Measurements from ENCODE around the gene DPP10.

The DPP10 gene

DNA sequence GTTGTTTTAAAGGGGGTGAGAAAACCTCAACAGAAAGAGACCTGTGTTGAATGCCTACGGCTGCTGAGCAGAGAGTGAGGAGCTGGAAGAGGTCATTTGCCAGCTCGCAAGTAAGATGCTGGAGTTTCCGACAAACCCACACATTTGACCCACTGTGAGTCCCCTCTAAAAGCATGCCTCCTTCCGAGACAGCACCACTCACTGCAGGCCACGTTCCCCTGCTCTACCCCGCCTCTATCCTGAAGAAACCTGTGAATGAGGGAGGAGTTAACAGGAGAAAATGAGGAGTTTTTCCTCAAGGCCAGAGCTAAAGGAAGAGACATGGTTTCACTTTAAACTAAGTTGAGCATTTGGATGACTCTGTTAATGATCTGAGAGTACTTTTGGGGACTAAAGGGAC is 188.7 kb downstream of the DPP10 start:
- Histone ChIP-seq H3K4me2 (ENCODE audit: low read depth, low read length, poor library complexity, severe bottlenecking) (no peak overlapping the region), H3K9me3 (ENCODE audit: insufficient read depth, low read depth, low read length) (no peaks in the 10 kb centered on the region), H3K9ac (ENCODE audit: low read depth, low read length, poor library complexity, severe bottlenecking) (no peak overlapping the region), H3K9me2 (replicated peaks; ENCODE audit: low read depth, low read length) (no peaks in the 10 kb centered on the region), H3K4me3 (ENCODE audit: low read length, poor library complexity, severe bottlenecking) (no peak overlapping the region), H3K79me2 (ENCODE audit: insufficient read depth, low read length) (no peaks in the 10 kb centered on the region), H2AFZ (ENCODE audit: low read length) (no peak overlapping the region), H4K20me1 (ENCODE audit: insufficient read depth, low read length, poor library complexity, severe bottlenecking) (no peaks in the 10 kb centered on the region), H3K27me3 (ENCODE audit: insufficient read depth, low read length, poor library complexity, severe bottlenecking) (no peaks in the 10 kb centered on the region), H3F3A (ENCODE audit: low read depth) (no peaks in the 10 kb centered on the region), H3K36me3 (ENCODE audit: insufficient read depth, low read length) (no peaks in the 10 kb centered on the region), H3K4me1 (ENCODE audit: insufficient read depth, low read length, poor library complexity, severe bottlenecking) (no peaks in the 10 kb centered on the region)
- TF ChIP-seq EZH2phosphoT487 (IDR thresholded peaks at IDR 0.05; ENCODE audit: borderline replicate concordance): no peak
- TF ChIP-seq, protein P1, sequence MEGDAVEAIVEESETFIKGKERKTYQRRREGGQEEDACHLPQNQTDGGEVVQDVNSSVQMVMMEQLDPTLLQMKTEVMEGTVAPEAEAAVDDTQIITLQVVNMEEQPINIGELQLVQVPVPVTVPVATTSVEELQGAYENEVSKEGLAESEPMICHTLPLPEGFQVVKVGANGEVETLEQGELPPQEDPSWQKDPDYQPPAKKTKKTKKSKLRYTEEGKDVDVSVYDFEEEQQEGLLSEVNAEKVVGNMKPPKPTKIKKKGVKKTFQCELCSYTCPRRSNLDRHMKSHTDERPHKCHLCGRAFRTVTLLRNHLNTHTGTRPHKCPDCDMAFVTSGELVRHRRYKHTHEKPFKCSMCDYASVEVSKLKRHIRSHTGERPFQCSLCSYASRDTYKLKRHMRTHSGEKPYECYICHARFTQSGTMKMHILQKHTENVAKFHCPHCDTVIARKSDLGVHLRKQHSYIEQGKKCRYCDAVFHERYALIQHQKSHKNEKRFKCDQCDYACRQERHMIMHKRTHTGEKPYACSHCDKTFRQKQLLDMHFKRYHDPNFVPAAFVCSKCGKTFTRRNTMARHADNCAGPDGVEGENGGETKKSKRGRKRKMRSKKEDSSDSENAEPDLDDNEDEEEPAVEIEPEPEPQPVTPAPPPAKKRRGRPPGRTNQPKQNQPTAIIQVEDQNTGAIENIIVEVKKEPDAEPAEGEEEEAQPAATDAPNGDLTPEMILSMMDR (conservative IDR thresholded peaks at IDR 0.05; ENCODE audit: low read length): no peak

DNA sequence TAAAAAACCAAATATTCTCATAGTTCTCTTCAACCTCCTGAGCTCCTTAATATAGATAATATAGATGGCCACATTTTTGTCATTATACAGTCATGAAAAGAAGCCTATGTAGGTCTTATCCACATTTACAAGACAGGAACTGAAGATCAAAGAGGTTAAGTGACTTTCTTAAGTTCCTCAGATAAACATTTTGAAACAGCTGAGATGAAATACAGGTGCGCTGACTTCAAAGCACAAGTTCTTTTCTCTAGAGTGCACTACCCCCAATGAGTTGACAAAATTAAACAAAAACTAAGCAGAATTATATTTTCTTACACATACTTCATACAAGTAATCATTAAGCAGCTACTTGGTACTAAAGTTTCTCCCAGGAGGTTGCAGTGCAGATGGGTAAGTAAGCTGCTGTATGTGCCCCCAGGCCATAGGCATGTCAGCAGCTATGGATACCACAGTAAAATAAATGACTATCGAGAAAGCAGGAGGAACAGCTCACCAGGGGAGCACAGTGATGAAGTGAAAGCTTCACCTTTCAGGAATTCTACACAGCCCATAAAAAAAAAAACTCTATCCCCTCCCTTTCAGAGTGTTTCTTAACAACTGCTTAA is 199.8 kb downstream of the DPP10 start:
- no peak for TF ChIP-seq EZH2phosphoT487 (IDR thresholded peaks at IDR 0.05; ENCODE audit: borderline replicate concordance)
- TF ChIP-seq, protein P1 (conservative IDR thresholded peaks at IDR 0.05; ENCODE audit: low read length): no peak
- Histone ChIP-seq H3K9ac (ENCODE audit: low read depth, low read length, poor library complexity, severe bottlenecking) (no peak overlapping the region), H3K36me3 (ENCODE audit: insufficient read depth, low read length) (no peaks in the 10 kb centered on the region), H2AFZ (ENCODE audit: low read length) (no peak overlapping the region), H3K4me1 (ENCODE audit: insufficient read depth, low read length, poor library complexity, severe bottlenecking) (no peaks in the 10 kb centered on the region), H3K4me2 (ENCODE audit: low read depth, low read length, poor library complexity, severe bottlenecking) (no peak overlapping the region), H3F3A (ENCODE audit: low read depth) (no peaks in the 10 kb centered on the region), H3K27me3 (ENCODE audit: insufficient read depth, low read length, poor library complexity, severe bottlenecking) (no peaks in the 10 kb centered on the region), H3K9me2 (replicated peaks; ENCODE audit: low read depth, low read length) (no peaks in the 10 kb centered on the region), H4K20me1 (ENCODE audit: insufficient read depth, low read length, poor library complexity, severe bottlenecking) (no peaks in the 10 kb centered on the region), H3K79me2 (ENCODE audit: insufficient read depth, low read length) (no peaks in the 10 kb centered on the region), H3K4me3 (ENCODE audit: low read length, poor library complexity, severe bottlenecking) (no peak overlapping the region), H3K9me3 (ENCODE audit: insufficient read depth, low read depth, low read length) (peaks cover 3% of the 10 kb centered on the region; the same call in 1 of the 2 replicates)

DNA sequence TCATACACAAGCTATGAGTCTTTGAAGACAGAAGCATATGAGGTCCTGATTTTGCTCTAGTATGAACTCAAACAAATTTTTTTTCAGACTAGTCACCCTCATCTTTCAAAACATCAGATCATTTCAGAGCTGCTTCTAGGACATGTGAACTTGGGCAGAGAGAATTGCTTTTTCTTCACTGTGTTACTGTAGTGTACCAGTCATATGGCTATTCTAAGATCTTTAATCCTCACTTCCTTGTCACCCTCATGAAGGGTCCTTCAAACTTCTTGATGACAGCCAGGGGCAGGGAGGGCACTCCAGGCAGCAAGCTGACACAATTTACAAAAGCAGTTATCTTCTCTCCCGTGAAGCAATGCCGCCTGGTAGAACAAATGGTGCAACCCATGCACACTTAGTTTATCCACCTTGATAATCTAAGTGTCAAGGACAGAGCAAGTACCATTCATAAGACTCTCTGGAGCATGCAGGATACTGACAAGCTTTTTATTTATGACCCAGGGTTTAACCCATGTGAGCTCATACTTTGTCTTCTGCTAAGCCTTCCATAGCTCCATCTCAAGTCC is 200.6 kb downstream of the DPP10 start:
- TF ChIP-seq EZH2phosphoT487 (IDR thresholded peaks at IDR 0.05; ENCODE audit: borderline replicate concordance): no peak
- TF ChIP-seq, protein P1 (conservative IDR thresholded peaks at IDR 0.05; ENCODE audit: low read length): no peak
- no peak overlapping the region for H3K9ac ChIP-seq (ENCODE audit: low read depth, low read length, poor library complexity, severe bottlenecking)
- peaks cover 1% of the 10 kb centered on the region; the same call in 1 of the 2 replicates for H3K9me3 ChIP-seq (ENCODE audit: insufficient read depth, low read depth, low read length)
- H3K9me2 ChIP-seq (replicated peaks; ENCODE audit: low read depth, low read length): no peaks in the 10 kb centered on the region
- H3K4me1 ChIP-seq (ENCODE audit: insufficient read depth, low read length, poor library complexity, severe bottlenecking): no peaks in the 10 kb centered on the region
- no peaks in the 10 kb centered on the region for H3K36me3 ChIP-seq (ENCODE audit: insufficient read depth, low read length)
- H2AFZ ChIP-seq (ENCODE audit: low read length): no peak overlapping the region
- H3K4me2 ChIP-seq (ENCODE audit: low read depth, low read length, poor library complexity, severe bottlenecking): no peak overlapping the region
- H3K27me3 ChIP-seq (ENCODE audit: insufficient read depth, low read length, poor library complexity, severe bottlenecking): no peaks in the 10 kb centered on the region
- no peak overlapping the region for H3K4me3 ChIP-seq (ENCODE audit: low read length, poor library complexity, severe bottlenecking)
- no peaks in the 10 kb centered on the region for H3K79me2 ChIP-seq (ENCODE audit: insufficient read depth, low read length)
- no peaks in the 10 kb centered on the region for H3F3A ChIP-seq (ENCODE audit: low read depth)
- no peaks in the 10 kb centered on the region for H4K20me1 ChIP-seq (ENCODE audit: insufficient read depth, low read length, poor library complexity, severe bottlenecking)
